Activated T-cell treated with anti-CD3 and anti-CD28 coated beads, Interleukin-2, amount 50 U/mL, for 4 hours (primary cell): ENCODE measurements around the gene B4GALT2. TPM values are rescaled to one million over a fixed set of nuclear protein-coding genes. Genes with fewer than 3 reads are reported as not detected.

Experiments
- ATAC-seq, 2 donors: fragments of 200-7000 bp; cut with Tn5 transposase; one replicate each; pipeline ENCODE4 v1.10.0; 2021
- DNase-seq: peaks from one replicate; pipeline ENCODE4 v3.0.0-alpha.2; 2020
- H3K27me3 Mint-ChIP-seq: one replicate; pipeline ENCODE4 v1.8.0; 2021; ENCODE audit warnings: low read depth, mixed read lengths
- H3K36me3 Mint-ChIP-seq: one replicate; pipeline ENCODE4 v1.8.0; 2022; ENCODE audit warnings: mixed read lengths; ENCODE audit not compliant: insufficient read depth
- H3K4me1 Mint-ChIP-seq: one replicate; pipeline ENCODE4 v1.8.0; 2021; ENCODE audit warnings: low read depth, mixed read lengths
- H3K4me3 Mint-ChIP-seq: one replicate; pipeline ENCODE4 v1.8.0; 2021; ENCODE audit warnings: mild to moderate bottlenecking, moderate library complexity, mixed read lengths
- H3K9me3 Mint-ChIP-seq: one replicate; pipeline ENCODE4 v1.8.0; 2021; ENCODE audit warnings: mixed read lengths
- total RNA-seq, 3 donors: library from RNA; stranded (reverse); gene quantifications; one replicate each; pipeline ENCODE4 v1.2.1, GENCODE V29; 2021

B4GALT2 gene
- total RNA-seq, 3 donors from 2014 or later = 32.1 to 35.1 (median 33.7) TPM

DNA sequence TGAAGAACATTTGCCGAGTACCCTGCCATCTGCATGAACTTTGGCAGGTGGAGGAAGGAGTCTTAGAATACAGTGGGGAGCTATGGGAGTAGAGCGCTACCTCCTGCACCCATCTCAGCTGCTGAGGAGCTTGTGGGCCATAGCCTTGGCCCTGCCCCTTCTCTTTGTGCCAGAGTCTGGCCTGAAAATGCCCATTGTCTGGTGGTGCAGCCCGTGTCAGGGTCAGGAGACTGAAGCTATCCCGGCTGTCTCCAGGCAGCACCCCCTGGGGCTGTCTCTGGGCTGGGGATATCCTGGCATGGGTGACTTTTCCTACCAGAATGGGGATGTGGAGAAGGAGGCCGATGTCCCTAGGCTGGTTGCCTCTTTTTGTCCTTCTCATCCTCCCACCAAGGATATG, 25.0 kb upstream of the B4GALT2 start:
- H3K4me3 Mint-ChIP-seq = no peak overlapping the region
- ATAC-seq (no peak), DNase-seq (no peak)
- peaks cover 22% of the 10 kb centered on the region for H3K36me3 Mint-ChIP-seq
- H3K9me3 Mint-ChIP-seq = no peaks in the 10 kb centered on the region
- H3K4me1 Mint-ChIP-seq = peaks cover 12% of the 10 kb centered on the region
- H3K27me3 Mint-ChIP-seq = no peaks in the 10 kb centered on the region

GRCh38 chr1:43956234-43956633, 22.8 kb upstream of the B4GALT2 start:
- no peaks in the 10 kb centered on the region for H3K9me3 Mint-ChIP-seq
- H3K27me3 Mint-ChIP-seq = no peaks in the 10 kb centered on the region

DNA sequence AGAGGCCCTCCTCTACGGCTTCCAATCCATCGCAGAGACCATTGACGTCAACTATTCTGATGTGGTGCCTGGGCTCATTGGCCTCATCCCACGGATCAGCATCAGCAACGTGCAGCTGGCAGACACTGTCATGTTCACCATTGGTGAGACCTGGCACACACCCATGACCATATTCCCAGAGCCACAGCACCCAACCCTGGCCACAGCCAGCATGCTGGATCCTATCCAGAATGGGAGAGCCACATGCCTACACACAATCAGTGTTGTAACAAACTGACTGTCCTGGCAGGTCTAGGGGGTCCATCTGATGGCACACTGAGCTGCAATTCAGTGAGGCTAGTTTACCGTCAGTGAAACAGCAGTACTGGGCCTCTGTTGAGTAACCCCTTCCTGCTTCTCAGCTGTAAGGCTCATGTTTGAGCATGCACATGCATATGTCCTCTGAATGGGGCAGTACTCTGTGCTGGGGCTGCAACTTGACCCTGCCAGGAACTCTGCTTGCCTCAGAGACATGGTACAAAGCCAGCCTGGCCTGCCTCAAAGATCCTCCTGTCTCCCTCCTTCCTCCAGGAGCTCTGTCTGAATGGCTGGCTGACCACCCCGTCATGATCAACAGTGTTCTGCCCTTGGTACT, 21.5 kb upstream of the B4GALT2 start:
- H3K9me3 Mint-ChIP-seq = no peaks in the 10 kb centered on the region
- no peak overlapping the region for H3K4me3 Mint-ChIP-seq
- no peak for ATAC-seq
- H3K27me3 Mint-ChIP-seq = no peaks in the 10 kb centered on the region
- no peak for DNase-seq
- H3K36me3 Mint-ChIP-seq = peaks cover 27% of the 10 kb centered on the region
- no peaks in the 10 kb centered on the region for H3K4me1 Mint-ChIP-seq

More at GRCh38 chr1:43956234-43956633, 22.8 kb upstream of the B4GALT2 start:
- no peak overlapping the region for H3K4me3 Mint-ChIP-seq
- DNase-seq (no peak), ATAC-seq (no peak)
- peaks cover 20% of the 10 kb centered on the region for H3K36me3 Mint-ChIP-seq
- no peaks in the 10 kb centered on the region for H3K4me1 Mint-ChIP-seq

GRCh38 chr1:43958351-43959255, 20.4 kb upstream of the B4GALT2 start:
- Mint-ChIP-seq H3K4me1 (no peaks in the 10 kb centered on the region), H3K27me3 (no peaks in the 10 kb centered on the region), H3K4me3 (no peak overlapping the region), H3K36me3 (peaks cover 32% of the 10 kb centered on the region), H3K9me3 (no peaks in the 10 kb centered on the region)
- DNase-seq (no peak), ATAC-seq (no peak)

- Mint-ChIP-seq H3K27me3 (no peaks in the 10 kb centered on the region), H3K9me3 (no peaks in the 10 kb centered on the region), H3K36me3 (peaks cover 32% of the 10 kb centered on the region), H3K4me3 (no peak overlapping the region), H3K4me1 (no peaks in the 10 kb centered on the region)
- ATAC-seq (no peak), DNase-seq (no peak)
Measured at GRCh38 chr1:43960798-43961197, 18.2 kb upstream of the B4GALT2 start.

- DNase-seq = no peak
- peaks cover 33% of the 10 kb centered on the region for H3K36me3 Mint-ChIP-seq
- ATAC-seq = no peak
- H3K4me3 Mint-ChIP-seq = no peak overlapping the region
- no peaks in the 10 kb centered on the region for H3K9me3 Mint-ChIP-seq
- no peaks in the 10 kb centered on the region for H3K4me1 Mint-ChIP-seq
- H3K27me3 Mint-ChIP-seq = no peaks in the 10 kb centered on the region
Measured at GRCh38 chr1:43961692-43962091, 17.3 kb upstream of the B4GALT2 start.

DNA sequence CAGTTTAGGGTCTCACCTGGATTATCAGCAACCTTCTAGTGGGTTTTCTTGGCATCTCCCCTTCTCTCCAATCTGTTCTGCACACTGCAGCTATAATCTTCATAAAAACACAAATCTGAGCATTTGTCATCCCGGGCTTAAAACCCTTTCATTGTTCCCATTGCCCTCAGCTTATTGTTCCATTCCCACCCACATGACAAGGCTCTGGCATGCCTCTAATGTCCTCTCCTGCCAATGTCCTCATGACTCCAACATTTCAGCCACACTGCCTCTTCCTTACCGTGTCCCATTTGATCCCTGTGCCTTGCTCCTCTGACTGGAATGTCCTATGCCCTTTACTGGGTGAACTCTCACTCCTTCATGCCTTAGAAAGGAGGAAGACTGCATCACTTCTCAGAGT, 16.7 kb upstream of the B4GALT2 start:
- Mint-ChIP-seq H3K27me3 (no peaks in the 10 kb centered on the region), H3K4me3 (no peak overlapping the region), H3K36me3 (peaks cover 30% of the 10 kb centered on the region), H3K9me3 (no peaks in the 10 kb centered on the region), H3K4me1 (no peaks in the 10 kb centered on the region)
- DNase-seq = no peak
- no peak for ATAC-seq

DNA sequence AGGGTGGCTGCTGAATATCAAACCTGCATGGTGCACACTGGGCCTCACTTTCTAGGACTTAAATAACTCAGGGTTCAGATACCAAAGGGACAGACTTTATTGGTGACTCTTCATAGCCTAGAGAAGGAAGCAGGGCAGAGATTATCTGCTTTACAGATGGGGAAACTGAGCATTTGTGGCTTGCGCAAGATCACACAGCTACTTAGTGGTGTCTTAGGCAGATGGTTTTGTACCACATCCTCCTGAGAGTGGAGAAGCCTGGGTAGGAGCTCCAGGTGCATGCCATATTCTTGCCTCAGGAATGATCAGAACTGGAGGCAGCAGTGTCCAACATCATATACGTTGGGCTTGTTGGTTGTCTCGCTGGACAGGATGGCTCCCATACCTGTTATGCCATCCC, 16.0 kb upstream of the B4GALT2 start:
- H3K4me3 Mint-ChIP-seq = no peak overlapping the region
- no peaks in the 10 kb centered on the region for H3K4me1 Mint-ChIP-seq
- no peak for DNase-seq
- H3K9me3 Mint-ChIP-seq = no peaks in the 10 kb centered on the region
- H3K36me3 Mint-ChIP-seq = peaks cover 28% of the 10 kb centered on the region
- H3K27me3 Mint-ChIP-seq = no peaks in the 10 kb centered on the region
- no peak for ATAC-seq

DNA sequence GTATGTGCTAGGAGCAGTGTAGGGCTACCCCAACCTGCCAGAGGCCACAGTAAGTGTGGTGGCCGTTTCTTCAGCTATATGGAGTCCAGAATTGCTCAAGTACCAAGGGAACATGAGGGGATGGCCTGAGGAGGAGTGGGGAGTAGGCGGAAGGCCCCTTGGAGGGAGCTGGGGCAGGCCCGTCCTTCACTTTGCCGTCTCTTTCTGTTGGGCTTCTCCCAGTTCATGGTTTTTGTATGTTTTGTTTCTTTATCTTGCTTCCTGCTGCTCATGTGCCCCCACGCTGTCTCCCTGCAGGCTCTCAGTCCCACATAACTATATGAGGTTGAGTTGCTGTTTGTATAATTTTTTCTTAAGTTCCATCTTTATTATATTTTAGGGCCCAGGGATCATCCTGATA, 15.1 kb upstream of the B4GALT2 start:
- H3K36me3 Mint-ChIP-seq = peaks cover 21% of the 10 kb centered on the region
- H3K4me1 Mint-ChIP-seq = no peaks in the 10 kb centered on the region
- no peak overlapping the region for H3K4me3 Mint-ChIP-seq
- DNase-seq (no peak), ATAC-seq (no peak)
- no peaks in the 10 kb centered on the region for H3K27me3 Mint-ChIP-seq
- no peaks in the 10 kb centered on the region for H3K9me3 Mint-ChIP-seq

DNA sequence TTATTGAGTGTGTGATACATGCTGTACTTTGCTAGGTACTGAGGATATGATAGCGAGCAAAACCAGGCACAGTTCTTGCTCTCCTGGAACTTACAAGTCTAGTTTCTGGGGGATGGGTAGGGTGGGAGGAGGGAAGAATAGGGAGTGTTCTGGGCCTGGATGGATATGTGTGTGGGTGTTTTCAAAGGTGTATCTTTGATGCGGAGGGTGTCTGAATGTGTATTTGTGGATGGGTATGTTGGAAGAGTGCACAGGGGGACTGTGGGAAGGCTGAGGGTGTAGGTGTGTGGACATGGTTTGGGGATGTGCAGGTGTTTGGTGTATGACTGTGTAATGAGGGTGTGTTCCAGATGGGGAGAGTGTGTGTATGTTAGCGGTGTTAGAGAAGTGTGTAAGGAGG, 13.7 kb upstream of the B4GALT2 start:
- no peak for DNase-seq
- Mint-ChIP-seq H3K27me3 (no peaks in the 10 kb centered on the region), H3K4me3 (no peak overlapping the region), H3K36me3 (peaks cover 19% of the 10 kb centered on the region), H3K4me1 (peaks cover 11% of the 10 kb centered on the region), H3K9me3 (no peaks in the 10 kb centered on the region)
- ATAC-seq = no peak

GRCh38 chr1:43968348-43968948, 10.6 kb upstream of the B4GALT2 start:
- H3K4me1 Mint-ChIP-seq = peaks cover 22% of the 10 kb centered on the region
- H3K4me3 Mint-ChIP-seq = no peak overlapping the region
- DNase-seq (no peak), ATAC-seq (no peak)
- H3K36me3 Mint-ChIP-seq = peaks cover 17% of the 10 kb centered on the region
- no peaks in the 10 kb centered on the region for H3K9me3 Mint-ChIP-seq
- H3K27me3 Mint-ChIP-seq = no peaks in the 10 kb centered on the region

DNA sequence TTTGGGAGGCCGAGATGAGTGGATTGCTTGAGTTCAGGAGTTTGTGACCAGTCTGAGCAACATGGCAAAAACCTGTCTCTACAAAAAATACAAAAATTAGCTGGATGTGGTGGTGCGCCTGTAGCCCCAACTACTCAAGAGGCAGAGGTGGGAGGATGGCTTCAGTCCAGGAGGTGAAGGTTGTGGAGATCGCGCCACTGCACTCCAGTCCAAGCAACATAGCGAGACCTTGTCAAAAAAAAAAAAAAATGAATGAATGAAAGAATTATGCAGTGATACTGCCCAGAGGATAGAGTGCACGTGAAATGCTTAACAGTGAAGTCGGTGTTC, 9.6 kb upstream of the B4GALT2 start:
- H3K27me3 Mint-ChIP-seq = no peaks in the 10 kb centered on the region
- peak overlapping the region; percentile 99 for H3K4me3 Mint-ChIP-seq
- DNase-seq (no peak), ATAC-seq (no peak)
- peaks cover 22% of the 10 kb centered on the region for H3K36me3 Mint-ChIP-seq
- no peaks in the 10 kb centered on the region for H3K9me3 Mint-ChIP-seq
- peaks cover 31% of the 10 kb centered on the region for H3K4me1 Mint-ChIP-seq

- DNase-seq (peak; percentile 93), ATAC-seq (peak; percentile 90 to 92)
- peaks cover 22% of the 10 kb centered on the region for H3K36me3 Mint-ChIP-seq
- no peaks in the 10 kb centered on the region for H3K9me3 Mint-ChIP-seq
- peaks cover 32% of the 10 kb centered on the region for H3K4me1 Mint-ChIP-seq
- H3K4me3 Mint-ChIP-seq = peak within 1 kb of the TSS; percentile 99
- H3K27me3 Mint-ChIP-seq = no peaks in the 10 kb centered on the region
Measured at GRCh38 chr1:43969746-43970466, 9.1 kb upstream of the B4GALT2 start, which contains the start of gene DPH2. Gene DPH2 (plus strand): TSS chr1:43970010. CDS start chr1:43970176, 166 bp downstream.

DNA sequence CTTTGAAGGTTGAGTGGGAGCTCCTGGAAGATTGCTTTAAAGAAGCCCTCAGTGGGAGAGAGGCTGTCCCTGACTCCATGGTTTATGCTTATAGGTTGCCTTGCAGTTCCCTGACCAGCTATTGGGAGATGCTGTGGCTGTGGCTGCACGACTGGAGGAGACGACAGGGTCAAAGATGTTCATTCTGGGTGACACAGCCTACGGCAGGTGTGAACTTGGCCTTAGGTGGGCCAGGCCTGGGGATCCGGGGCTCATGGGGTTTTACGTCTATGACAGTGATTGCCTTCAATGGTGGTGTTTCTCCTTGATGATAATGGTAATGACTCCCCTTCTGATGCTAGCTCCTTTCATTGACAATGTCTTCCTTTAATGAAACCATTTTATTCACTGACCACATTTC, 8.5 kb upstream of the B4GALT2 start:
- H3K36me3 Mint-ChIP-seq = peaks cover 22% of the 10 kb centered on the region
- H3K4me3 Mint-ChIP-seq = peak overlapping the region; percentile 99
- no peaks in the 10 kb centered on the region for H3K9me3 Mint-ChIP-seq
- DNase-seq (no peak), ATAC-seq (no peak)
- H3K27me3 Mint-ChIP-seq = no peaks in the 10 kb centered on the region
- H3K4me1 Mint-ChIP-seq = peaks cover 34% of the 10 kb centered on the region
